H1 (cell line): ENCODE results near the gene RAPGEF1. TPM values are rescaled to one million over a fixed set of nuclear protein-coding genes. Genes with fewer than 3 reads are reported as not detected.

Source experiments
- CTBP2 ChIP-seq: IDR thresholded peaks from 2 replicates; pipeline ENCODE4 v1.7.0; 2011; ENCODE audit warnings: borderline replicate concordance, mild to moderate bottlenecking, moderate library complexity, mixed read lengths, low read length; ENCODE audit not compliant: insufficient read depth, insufficient read length
- EGR1 ChIP-seq: IDR thresholded peaks from 2 replicates; pipeline ENCODE4 v1.6.1; 2011; ENCODE audit warnings: low read depth, low read length, borderline replicate concordance
- HDAC2 ChIP-seq, 2 experiments: fragments of 300-600 bp in 1 of 2; sonication (generic) in 1 of 2; IDR thresholded peaks; 2 replicates each; pipeline ENCODE4 v1.6.1; 2011 to 2012; ENCODE audit warnings: low read depth in 2 of 2, low read length in 2 of 2, mild to moderate bottlenecking in 2 of 2, moderate library complexity in 2 of 2, borderline replicate concordance in 1 of 2, inconsistent platforms in 1 of 2
- POLR2A ChIP-seq, 2 experiments: IDR thresholded peaks; 1 replicate in 1 of 2; 2 replicates in 1 of 2; pipeline ENCODE4 v1.6.1; 2011; ENCODE audit warnings: low read depth in 2 of 2, low read length in 2 of 2, mild to moderate bottlenecking in 2 of 2; ENCODE audit errors: control extremely low read depth in 1 of 2
- RNF2 ChIP-seq: fragments of 200-900, 300-1000 bp; sonication (generic); IDR thresholded peaks from 2 replicates; pipeline ENCODE4 v1.7.1; 2016; ENCODE audit warnings: borderline replicate concordance, low read depth, mild to moderate bottlenecking, antibody characterized with exemption, low read length; ENCODE audit not compliant: poor library complexity, severe bottlenecking; ENCODE audit errors: missing control alignments
- polyA plus RNA-seq, 7 experiments: library from polyadenylated mRNA; depleted of rRNA in 3 of 7; stranded (reverse) in 5 of 7; unstranded in 2 of 7; fragments of >200 nt in 5 of 7; fragments of 200-250 nt in 2 of 7; gene quantifications; 1 replicate in 5 of 7; 2 replicates in 1 of 7; 4 replicates in 1 of 7; pipeline versions ENCODE4 v1.2.1 to v1.2.3, GENCODE V29; 2011 to 2013; ENCODE audit warnings: missing spikeins in 2 of 7, mixed read lengths in 2 of 7
- total RNA-seq: library from RNA; stranded (reverse); fragmentation: NEBNext Ultra II Directional; extraction: Animal tissue kit (Norgen Biotek cat#: 25700); gene quantifications from 2 replicates; pipeline ENCODE4 v1.2.1, GENCODE V29; 2021
- TF ChIP-seq, protein P1 (sequence below): IDR thresholded peaks from 2 replicates; pipeline ENCODE4 v1.6.1; 2011; ENCODE audit warnings: low read depth, mild to moderate bottlenecking, low read length; ENCODE audit not compliant: insufficient read depth
- TF ChIP-seq, protein P2 (sequence below): IDR thresholded peaks from 2 replicates; pipeline ENCODE4 v1.6.1; 2012; ENCODE audit warnings: low read length, inconsistent platforms

RAPGEF1 gene
- total and polyA plus RNA-seq, 2 of the 8 experiments (the other 6 are each of a cell fraction or from before 2014, with no cell fraction given), result 29.7 to 78.9 TPM

DNA sequence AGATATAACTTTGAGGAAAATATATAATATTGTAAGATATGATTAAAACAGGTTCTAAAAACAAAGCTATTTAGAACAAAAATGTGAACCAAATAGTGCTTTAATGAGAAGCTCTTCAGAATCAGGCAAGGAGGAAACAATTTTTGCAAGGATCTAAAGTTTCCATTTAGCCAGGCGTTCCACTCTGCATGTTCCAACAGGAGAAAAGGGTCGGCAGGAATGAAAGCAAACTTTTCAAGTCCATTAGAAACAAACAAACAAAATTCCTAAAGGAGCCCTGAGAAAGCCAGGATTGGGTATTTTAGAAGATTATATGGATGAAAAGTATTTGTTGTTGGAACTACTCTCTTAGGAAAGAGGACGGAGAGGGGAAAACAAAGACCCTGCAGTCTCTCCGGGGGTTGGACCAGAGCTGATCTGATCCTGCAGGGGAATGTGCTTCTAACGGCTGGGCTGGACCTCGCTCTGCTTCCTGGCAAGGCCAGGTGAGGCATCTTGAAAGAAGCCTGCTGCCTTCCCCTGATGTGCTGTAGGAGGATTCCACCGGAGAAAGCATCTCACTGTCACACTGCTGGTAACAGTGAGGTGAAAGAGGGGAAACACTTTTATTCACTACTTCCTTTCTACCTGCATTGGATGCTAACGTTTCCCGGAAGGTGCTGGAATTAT is 100.0 kb downstream of the RAPGEF1 start (continued):
- no peak for TF ChIP-seq POLR2A (IDR thresholded peaks at IDR 0.05; ENCODE audit: control extremely low read depth in 1 of 2, low read depth in 2 of 2, low read length in 2 of 2)
- TF ChIP-seq, protein P1, sequence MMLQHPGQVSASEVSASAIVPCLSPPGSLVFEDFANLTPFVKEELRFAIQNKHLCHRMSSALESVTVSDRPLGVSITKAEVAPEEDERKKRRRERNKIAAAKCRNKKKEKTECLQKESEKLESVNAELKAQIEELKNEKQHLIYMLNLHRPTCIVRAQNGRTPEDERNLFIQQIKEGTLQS, result no peak
- TF ChIP-seq, protein P2, sequence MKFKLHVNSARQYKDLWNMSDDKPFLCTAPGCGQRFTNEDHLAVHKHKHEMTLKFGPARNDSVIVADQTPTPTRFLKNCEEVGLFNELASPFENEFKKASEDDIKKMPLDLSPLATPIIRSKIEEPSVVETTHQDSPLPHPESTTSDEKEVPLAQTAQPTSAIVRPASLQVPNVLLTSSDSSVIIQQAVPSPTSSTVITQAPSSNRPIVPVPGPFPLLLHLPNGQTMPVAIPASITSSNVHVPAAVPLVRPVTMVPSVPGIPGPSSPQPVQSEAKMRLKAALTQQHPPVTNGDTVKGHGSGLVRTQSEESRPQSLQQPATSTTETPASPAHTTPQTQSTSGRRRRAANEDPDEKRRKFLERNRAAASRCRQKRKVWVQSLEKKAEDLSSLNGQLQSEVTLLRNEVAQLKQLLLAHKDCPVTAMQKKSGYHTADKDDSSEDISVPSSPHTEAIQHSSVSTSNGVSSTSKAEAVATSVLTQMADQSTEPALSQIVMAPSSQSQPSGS, result no peak
- TF ChIP-seq HDAC2 (IDR thresholded peaks at IDR 0.05; ENCODE audit: borderline replicate concordance in 1 of 2, low read depth in 2 of 2, low read length in 2 of 2), result no peak
- TF ChIP-seq RNF2, result no peak
- no peak for TF ChIP-seq EGR1
- TF ChIP-seq CTBP2, result no peak
